Uterus (tissue), 4 donors: ENCODE data around the gene EFEMP2. TPM values are rescaled to one million over a fixed set of nuclear protein-coding genes. Genes with fewer than 3 reads are reported as not detected.
A peak's percentile ranks its signal among the peaks of the same experiment; 100 is the strongest.

Experiments used
- DNase-seq, 2 donors: peaks; one replicate each; pipeline ENCODE4 v3.0.0-alpha.2; 2019 to 2020
- H3K27ac ChIP-seq, 2 donors: fragments of 200-600 bp; sonication (generic); 1 replicate in 1 of 2; 2 replicates in 1 of 2; pipeline ENCODE4 v1.5.1; 2016 to 2018
- H3K27me3 ChIP-seq, 2 donors: fragments of 200-600 bp; sonication (generic); one replicate each; pipeline ENCODE4 v1.5.1; 2018 to 2019; ENCODE audit warnings: control low read depth in 1 of 2
- H3K36me3 ChIP-seq, 2 donors: fragments of 200-600 bp; sonication (generic); one replicate each; pipeline ENCODE4 v1.5.1; 2019; ENCODE audit warnings: control low read depth in 1 of 2
- H3K4me1 ChIP-seq, 2 donors: fragments of 200-600 bp; sonication (generic); one replicate each; pipeline ENCODE4 v1.5.1; 2018 to 2019; ENCODE audit warnings: control low read depth in 1 of 2
- H3K4me3 ChIP-seq, 2 donors: fragments of 200-600 bp; sonication (generic); 1 replicate in 1 of 2; 2 replicates in 1 of 2; pipeline ENCODE4 v1.5.1; 2018 to 2019; ENCODE audit warnings: mild to moderate bottlenecking in 1 of 2
- H3K9me3 ChIP-seq, 2 donors: fragments of 200-600 bp; sonication (generic); one replicate each; pipeline ENCODE4 v1.5.1; 2019; ENCODE audit warnings: control low read depth in 1 of 2
- POLR2A ChIP-seq, 2 donors: fragments of 450-650 bp; IDR thresholded peaks; one replicate each; pipeline ENCODE4 v1.6.1; 2016; ENCODE audit warnings: antibody characterized with exemption in 2 of 2, mild to moderate bottlenecking in 1 of 2, moderate library complexity in 1 of 2
- intact Hi-C: fragments of 100-400 bp; cut with DNase I; formaldehyde crosslinking; loops from one replicate; pipeline ENCODE4 v1.15.1; 2023; ENCODE audit warnings: low total_unique reads
- total RNA-seq, 4 donors: library from RNA; depleted of rRNA in 3 of 4; stranded (reverse); fragments of >200 nt in 3 of 4; gene quantifications; one replicate each; pipeline versions ENCODE4 v1.1.0 to v1.2.4, GENCODE V29; 2014 to 2023
- TF ChIP-seq, protein P1 (sequence below), 4 experiments: fragments of 200-600 bp in 2 of 4; fragments of 450-650 bp in 2 of 4; sonication (generic) in 2 of 4; IDR thresholded peaks; one replicate each; pipeline ENCODE4 v1.5.1; 2016 to 2019; ENCODE audit warnings: antibody characterized with exemption in 4 of 4, mild to moderate bottlenecking in 2 of 4, moderate library complexity in 1 of 4
- donor health status: DM: yes; HTN: yes; CAD: no.

The EFEMP2 gene
- total RNA-seq, 4 donors from 2014 or later = 56.1 to 165 (median 87.3) TPM

DNA sequence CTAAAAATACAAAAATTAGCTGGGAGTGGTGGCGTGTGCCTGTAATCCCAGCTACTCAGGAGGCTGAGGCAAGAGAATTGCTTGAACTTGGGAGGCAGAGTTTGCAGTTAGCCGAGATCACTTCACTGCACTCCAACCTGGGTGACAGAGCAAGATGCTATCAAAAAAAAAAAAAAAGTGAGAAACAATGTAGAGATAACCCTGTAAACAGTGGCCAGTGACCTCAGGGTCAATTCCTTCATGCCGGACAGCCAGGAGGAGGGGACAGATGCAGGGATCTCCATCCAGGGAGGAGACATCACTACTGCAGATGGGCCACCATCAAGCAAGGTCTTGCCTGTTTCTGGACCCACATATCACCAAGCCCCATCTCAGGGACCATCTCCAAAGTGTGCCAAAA lies 24.9 kb downstream of the EFEMP2 start:
- H3K4me1 ChIP-seq = no peaks in the 10 kb centered on the region
- no peak overlapping the region for H3K4me3 ChIP-seq
- no peaks in the 10 kb centered on the region for H3K9me3 ChIP-seq
- intact Hi-C loops = no loop called here
- no peaks in the 10 kb centered on the region for H3K36me3 ChIP-seq
- DNase-seq = no peak
- TF ChIP-seq, protein P1, sequence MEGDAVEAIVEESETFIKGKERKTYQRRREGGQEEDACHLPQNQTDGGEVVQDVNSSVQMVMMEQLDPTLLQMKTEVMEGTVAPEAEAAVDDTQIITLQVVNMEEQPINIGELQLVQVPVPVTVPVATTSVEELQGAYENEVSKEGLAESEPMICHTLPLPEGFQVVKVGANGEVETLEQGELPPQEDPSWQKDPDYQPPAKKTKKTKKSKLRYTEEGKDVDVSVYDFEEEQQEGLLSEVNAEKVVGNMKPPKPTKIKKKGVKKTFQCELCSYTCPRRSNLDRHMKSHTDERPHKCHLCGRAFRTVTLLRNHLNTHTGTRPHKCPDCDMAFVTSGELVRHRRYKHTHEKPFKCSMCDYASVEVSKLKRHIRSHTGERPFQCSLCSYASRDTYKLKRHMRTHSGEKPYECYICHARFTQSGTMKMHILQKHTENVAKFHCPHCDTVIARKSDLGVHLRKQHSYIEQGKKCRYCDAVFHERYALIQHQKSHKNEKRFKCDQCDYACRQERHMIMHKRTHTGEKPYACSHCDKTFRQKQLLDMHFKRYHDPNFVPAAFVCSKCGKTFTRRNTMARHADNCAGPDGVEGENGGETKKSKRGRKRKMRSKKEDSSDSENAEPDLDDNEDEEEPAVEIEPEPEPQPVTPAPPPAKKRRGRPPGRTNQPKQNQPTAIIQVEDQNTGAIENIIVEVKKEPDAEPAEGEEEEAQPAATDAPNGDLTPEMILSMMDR (IDR thresholded peaks at IDR 0.05) = no peak
- TF ChIP-seq POLR2A (IDR thresholded peaks at IDR 0.05) = no peak
- no peak overlapping the region for H3K27ac ChIP-seq
- H3K27me3 ChIP-seq = no peaks in the 10 kb centered on the region

DNA sequence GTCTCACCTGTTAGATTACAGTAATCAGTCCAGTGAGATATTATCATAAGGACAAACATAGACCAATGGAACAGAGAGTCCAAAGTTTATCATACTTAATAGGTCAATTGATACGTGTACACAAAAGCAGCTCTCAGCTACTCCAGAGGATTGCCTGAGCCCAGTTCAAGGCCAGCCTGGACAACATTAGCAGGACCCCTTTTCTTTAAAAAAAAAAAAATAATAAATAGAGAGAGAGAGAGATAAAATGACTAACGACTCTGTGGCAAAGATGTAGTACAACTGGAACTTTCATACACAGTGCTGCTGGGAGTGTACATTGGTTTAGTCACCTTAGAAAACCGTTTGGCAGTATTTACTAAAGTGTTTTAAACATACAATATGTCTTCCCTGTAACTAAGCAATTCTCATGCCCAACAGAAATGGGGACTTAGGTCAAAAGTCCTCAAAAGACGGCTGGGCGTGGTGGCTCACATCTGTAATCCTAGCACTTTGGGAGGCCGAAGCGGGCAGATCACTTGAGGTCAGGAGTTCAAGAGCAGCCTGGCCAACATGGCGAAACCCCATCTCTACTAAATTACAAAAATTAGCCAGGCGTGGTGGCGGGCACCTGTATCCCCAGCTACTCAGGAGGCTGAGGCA lies 28.2 kb downstream of the EFEMP2 start:
- H3K9me3 ChIP-seq = no peaks in the 10 kb centered on the region
- intact Hi-C loops = no loop called here
- no peaks in the 10 kb centered on the region for H3K36me3 ChIP-seq
- no peaks in the 10 kb centered on the region for H3K4me1 ChIP-seq
- no peak overlapping the region for H3K27ac ChIP-seq
- DNase-seq = no peak
- TF ChIP-seq, protein P1 (IDR thresholded peaks at IDR 0.05) = no peak
- no peak for TF ChIP-seq POLR2A (IDR thresholded peaks at IDR 0.05)
- H3K4me3 ChIP-seq = no peak overlapping the region
- no peaks in the 10 kb centered on the region for H3K27me3 ChIP-seq

DNA sequence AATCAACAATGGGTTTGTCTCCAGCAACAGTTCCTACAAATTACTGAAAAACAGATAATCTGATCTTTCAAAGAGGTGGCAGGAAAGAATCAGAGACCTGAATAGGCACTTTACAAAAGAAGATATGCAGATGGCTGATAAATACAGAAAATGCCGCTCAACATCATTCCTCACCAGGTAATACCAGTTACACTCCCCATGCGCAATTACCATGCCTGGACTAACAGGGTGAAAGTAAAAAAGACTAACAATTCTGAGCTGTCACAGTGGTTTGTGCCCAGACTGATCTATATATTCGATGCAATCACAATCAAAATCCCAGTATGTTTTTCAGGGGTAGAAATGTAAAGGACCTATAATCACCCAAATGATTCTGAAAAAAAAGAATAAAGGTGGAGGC lies 28.8 kb downstream of the EFEMP2 start:
- Histone ChIP-seq H3K4me1 (no peaks in the 10 kb centered on the region), H3K36me3 (no peaks in the 10 kb centered on the region), H3K27ac (no peak overlapping the region), H3K27me3 (no peaks in the 10 kb centered on the region), H3K4me3 (no peak overlapping the region), H3K9me3 (no peaks in the 10 kb centered on the region)
- intact Hi-C loops = no loop called here
- no peak for TF ChIP-seq POLR2A (IDR thresholded peaks at IDR 0.05)
- TF ChIP-seq, protein P1 (IDR thresholded peaks at IDR 0.05) = no peak
- no peak for DNase-seq

DNA sequence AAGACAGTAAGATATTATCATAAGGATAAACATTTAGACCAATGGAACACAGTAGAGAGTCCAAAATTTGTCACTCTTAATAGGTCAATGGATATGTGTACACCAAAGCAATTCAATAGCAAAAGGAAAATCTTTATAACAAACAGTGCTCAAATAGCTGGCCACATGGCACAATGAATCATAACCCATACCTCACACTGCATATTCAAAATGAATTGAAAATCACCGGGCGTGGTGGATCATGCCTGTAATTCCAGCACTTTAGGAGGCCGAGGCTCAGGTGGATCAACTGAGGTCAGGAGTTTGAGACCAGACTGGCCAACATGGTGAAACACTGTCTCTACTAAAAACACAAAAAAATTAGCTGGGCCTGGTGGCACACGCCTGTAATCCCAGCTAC lies 30.5 kb downstream of the EFEMP2 start:
- Histone ChIP-seq H3K27ac (no peak overlapping the region), H3K36me3 (no peaks in the 10 kb centered on the region), H3K9me3 (no peaks in the 10 kb centered on the region), H3K27me3 (no peaks in the 10 kb centered on the region), H3K4me1 (no peaks in the 10 kb centered on the region), H3K4me3 (no peak overlapping the region)
- TF ChIP-seq POLR2A (IDR thresholded peaks at IDR 0.05) = no peak
- TF ChIP-seq, protein P1 (IDR thresholded peaks at IDR 0.05) = no peak
- no peak for DNase-seq
- intact Hi-C loops = no loop called here

DNA sequence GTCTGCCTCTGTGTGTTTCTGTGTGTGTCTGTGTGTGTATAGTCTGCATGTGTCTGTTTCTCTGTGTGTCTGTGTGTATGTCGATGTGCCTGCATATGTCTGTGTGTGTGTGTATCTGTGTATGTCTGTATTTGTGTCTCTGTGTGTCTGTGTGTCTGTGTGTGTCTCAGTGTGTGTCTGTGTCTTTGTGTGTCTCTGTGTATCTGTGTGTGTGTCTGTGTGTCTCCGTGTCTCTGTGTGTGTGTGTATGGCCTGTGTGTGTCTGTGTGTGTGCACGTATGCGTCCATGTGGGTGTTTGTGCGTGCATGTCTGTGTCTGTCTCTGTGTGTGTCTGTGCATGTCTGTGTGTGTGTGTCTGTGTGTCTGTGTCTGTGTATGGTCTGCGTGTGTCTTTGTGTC lies 38.4 kb downstream of the EFEMP2 start:
- peak overlapping the region; percentile 47 to 54 for H3K4me3 ChIP-seq
- no peak for TF ChIP-seq POLR2A (IDR thresholded peaks at IDR 0.05)
- TF ChIP-seq, protein P1 (IDR thresholded peaks at IDR 0.05) = no peak
- intact Hi-C loops = no loop called here

More for the DNA sequence above, 38.4 kb downstream of the EFEMP2 start:
- H3K27ac ChIP-seq = no peak overlapping the region
- H3K27me3 ChIP-seq = no peaks in the 10 kb centered on the region
- no peak for DNase-seq
- H3K36me3 ChIP-seq = no peaks in the 10 kb centered on the region
- H3K4me1 ChIP-seq = peaks cover 4 to 5% of the 10 kb centered on the region in 2 donors
- H3K9me3 ChIP-seq = no peaks in the 10 kb centered on the region
